HG03575 (cell line): ENCODE results near the gene WWOX.
"Not testable (repeated sequence)": the region's sequence is repeated elsewhere in the genome, so short reads cannot be mapped to it uniquely, and the experiment has no call there.

Experiments used
- ATAC-seq: cut with Tn5 transposase; IDR thresholded peaks from one replicate; pipeline ENCODE4 v1.9.1; 2021; ENCODE audit not compliant: unreplicated experiment, insufficient number of reproducible peaks, low FRiP score; ENCODE audit errors: extremely low read depth

The WWOX gene

DNA sequence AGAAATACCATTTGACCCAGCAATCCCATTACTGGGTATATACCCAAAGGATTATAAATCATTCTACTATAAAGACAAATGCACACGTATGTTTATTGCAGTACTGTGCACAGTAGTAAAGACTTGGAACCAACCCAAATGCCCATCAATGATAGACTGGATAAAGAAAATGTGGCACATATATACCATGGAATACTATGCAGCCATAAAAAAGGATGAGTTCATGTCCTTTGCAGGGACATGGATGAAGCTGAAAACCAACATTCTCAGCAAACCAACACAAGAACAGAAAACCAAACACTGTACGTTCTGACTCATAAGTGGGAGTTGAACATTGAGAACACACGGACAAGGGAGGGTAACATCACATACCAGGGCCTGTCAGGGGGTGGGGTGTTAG is 1126.5 kb downstream of the WWOX start:
- ATAC-seq, result not testable (repeated sequence)

DNA sequence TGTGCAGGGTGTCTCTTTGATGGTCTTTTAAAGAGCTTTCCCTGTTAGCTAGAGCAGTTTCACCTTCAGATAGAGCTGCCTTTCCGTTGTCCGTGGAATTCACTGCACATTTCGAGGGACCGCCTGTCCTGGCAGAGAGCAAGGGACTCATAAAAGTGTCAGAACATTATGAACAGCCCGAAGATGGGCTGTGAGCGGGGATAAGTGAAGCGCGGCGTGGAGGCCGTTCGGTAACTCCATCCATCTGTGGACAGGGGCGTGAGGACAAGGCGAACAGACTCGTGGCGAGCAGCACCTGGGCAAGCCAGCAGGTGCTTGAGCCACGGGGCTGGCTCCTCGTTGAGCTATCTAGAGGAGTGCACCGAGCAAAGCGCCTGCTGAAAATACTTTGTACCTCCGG is 1129.9 kb downstream of the WWOX start:
- no peak for ATAC-seq

DNA sequence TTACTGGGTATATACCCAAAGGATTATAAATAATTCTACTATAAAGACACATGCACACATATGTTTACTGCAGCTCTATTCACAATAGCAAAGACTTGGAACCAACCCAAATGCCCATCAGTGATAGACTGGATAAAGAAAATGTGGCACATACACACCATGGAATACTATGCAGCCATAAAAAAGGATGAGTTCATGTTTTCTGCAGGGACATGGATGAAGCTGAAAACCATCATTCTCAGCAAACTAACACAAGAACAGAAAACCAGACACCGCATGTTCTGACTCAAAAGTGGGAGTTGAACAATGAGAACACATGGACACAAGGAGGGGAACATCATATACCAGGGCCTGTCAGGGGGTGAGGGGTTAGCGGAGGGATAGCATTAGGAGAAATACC is 1146.2 kb downstream of the WWOX start:
- not testable (repeated sequence) for ATAC-seq

DNA sequence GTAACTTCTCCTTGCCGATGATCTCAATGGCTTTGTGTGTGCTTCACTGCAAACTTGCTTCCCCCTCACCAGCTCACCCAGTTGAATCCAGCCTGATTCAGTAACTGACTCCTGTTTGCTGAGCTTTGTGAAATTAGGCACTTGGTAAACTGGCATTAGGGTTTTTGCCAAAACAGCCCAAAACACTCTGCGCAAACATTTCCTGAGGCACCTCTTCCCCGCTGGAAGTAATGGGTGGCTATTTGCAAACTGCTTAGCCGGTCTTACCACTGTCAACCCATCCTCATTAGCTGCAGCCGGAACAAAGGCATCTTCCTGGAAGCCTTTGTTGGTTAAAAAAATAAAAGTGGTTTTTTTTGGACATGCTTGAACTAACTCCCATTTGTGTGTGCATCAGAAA is 1147.9 kb downstream of the WWOX start:
- no peak for ATAC-seq

DNA sequence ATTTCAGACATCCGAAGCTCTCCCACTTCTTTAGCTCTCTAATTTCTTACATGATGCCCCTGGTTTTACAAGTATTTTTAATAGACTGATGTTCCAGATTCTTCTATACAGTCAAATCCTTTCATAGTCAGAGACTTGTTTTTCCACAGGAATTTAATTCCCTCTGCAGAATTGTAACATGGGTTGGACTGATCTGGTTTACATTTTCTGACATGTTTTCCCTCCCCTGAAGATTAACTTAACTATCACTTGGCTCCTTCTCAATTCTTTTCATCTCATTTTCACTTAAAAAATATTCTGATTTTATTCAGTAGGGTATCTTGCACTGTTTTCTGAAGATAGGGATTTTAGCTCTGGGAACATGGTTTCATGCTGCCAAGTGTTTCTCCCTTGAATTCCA is 1148.9 kb downstream of the WWOX start:
- ATAC-seq, result no peak

DNA sequence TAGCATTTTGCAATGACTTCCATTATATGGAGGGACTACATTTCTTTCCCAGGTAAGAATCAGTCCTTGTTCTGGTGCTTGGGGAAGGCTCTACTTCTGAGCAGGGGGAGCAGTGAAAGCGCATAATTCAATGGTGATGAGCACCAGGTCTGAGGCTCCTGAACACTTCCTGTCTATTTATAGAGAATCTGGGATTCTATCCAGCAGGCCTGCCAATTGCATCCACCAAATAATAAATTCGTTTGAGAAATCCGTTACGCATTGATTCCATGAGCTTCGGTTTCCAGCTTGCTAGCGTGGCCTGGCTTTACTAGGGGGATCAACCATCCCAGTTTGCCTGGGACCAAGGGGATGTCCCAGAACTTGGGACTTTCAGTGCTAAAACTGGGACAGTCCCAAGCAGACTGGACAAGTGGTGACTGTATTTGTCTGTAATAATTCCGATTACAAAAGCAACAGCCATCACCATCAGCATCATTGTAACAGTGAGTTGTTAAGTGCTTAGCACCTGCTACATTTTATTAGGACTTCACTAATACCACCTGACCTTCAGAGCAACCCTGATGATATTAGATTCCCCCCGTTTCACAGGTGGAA is 1151.1 kb downstream of the WWOX start:
- ATAC-seq, result no peak

DNA sequence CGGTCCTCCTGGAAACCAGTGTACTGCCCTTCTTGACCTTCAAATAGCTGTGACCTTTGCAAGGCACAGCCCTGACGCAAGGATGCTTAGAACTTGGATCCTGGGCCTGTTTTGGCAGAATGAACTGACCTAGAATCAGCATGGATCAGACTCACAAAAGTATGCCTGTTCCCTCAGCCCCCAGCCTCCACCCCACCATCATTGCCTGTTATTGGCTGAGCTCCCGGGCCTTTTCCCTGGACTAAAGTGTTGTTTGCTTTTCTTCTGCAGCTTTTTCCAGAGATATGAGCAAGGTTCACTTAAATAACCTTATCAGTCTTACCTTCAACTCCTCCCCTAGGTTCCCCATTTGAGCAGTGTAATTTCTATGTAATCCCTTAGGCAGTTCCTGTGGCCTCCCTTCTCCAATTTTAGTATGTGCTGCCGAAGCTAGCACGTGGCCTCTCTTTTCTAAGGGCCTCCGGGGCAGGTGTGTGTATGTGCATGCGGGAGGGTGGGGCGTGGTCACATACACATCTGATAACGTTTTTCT is 1153.7 kb downstream of the WWOX start:
- ATAC-seq, result no peak

DNA sequence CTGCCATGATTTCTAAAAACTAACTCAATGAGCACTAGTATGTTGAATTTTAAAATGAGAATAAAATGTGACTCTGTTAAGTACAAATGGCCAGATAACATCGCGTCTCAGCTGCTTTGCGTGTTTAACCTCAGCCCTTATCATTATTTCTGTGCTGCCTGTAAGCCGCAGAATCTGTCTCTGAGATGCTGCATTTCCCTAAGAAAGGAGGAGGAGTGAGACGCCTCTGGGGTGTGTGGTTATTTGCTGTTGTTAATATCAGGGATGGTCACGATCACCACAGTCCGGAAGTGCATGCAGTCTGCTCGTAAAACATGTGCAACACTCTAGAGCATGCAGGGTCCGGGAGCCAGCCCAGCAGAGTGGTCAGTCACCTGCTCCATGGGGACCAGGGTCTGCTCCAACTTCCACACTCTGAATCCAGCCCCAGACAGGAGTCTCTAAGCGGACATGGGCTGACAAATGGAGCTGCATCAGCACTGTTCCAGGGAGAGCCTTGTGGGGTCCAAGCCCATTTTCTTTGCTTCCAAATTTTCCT is 1158.6 kb downstream of the WWOX start:
- no peak for ATAC-seq

DNA sequence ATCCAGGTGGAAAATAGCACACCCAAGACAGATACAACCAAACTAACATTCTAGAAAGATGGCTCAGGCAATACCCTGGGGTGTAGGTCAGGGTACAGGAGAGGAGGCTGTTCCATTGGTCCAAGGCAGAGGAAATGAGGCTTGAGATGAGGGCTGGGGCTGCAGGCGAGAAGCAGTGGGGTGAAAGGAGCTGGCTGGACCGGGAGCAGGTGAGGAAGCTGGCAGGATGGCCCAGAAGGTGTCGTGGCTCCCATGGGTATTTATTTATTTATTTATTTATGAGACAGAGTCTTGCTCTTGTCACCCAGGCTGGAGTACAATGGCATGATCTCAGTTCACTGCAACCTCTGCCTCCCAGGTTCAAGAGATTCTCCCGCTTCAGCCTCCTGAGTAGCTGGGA is 1161.4 kb downstream of the WWOX start:
- ATAC-seq, result not testable (repeated sequence)

DNA sequence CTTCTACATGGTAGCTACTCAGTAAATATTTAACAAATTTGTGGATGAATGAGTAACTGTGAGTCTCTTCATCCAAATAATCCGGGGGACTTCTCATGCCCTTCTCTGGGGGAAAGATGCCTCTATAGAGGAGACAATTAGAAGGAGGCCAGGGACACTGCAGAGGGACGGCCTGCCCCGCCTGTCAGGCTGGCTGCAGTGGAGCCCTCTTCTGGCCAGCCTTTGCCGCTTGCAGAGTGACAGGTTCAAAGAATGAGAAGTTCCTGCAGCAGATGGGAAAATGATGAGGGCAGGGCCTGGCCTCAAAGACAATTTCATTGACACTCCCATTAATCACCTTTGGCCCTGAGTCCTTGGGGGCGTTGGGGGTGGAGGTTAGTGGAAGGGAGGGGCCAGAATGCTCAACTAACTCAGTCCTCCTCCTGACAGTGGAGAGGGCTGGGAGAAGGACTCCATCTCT is 1162.1 kb downstream of the WWOX start:
- no peak for ATAC-seq

DNA sequence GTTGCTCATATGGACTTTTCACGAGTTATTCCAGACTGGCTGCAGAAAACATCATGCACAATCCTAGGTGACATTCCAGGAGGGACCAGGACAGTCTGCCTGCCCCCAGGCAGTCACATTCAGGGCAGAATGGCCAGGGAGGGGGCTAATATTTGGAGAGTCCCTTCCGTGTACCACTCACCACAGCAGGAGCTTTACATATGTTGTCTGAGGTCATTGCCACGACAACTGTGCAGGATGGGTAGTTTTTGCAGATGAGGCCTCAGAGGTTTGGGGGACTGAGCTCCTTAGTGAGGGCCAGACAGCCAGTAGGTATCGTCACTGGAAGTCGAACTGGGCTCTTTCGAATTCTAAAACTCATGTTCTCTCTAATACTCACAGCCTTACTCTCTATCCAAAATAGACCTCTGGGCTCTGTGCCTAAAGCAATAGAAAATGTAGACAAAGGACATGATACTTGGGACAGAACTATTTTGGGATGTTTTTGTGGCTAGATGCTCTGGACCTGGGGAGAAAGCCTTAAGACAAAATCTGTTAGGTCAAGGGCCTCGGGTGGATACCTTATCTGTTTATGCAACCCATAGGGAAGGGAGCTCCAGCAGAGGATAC is 1162.6 kb downstream of the WWOX start:
- ATAC-seq, result no peak
